SJSA1 (cell line): Measurements from ENCODE around the gene ELL. TPM values are rescaled to one million over a fixed set of nuclear protein-coding genes. Genes with fewer than 3 reads are reported as not detected.

Experiments used
- DNase-seq, 2 experiments: peaks; one replicate each; pipeline ENCODE4 v3.0.0-alpha.2; 2015 to 2020; ENCODE audit warnings: low spot score in 2 of 2, low read depth in 1 of 2
- H3K27ac ChIP-seq: fragments of 250-450 bp; sonication (Bioruptor Pico); 2 replicates; pipeline ENCODE4 v1.5.1; 2020; ENCODE audit warnings: mild to moderate bottlenecking, moderate library complexity
- H3K27me3 ChIP-seq: fragments of 250-450 bp; sonication (Bioruptor Pico); replicated peaks from 2 replicates; pipeline ENCODE4 v1.5.1; 2020; ENCODE audit warnings: mild to moderate bottlenecking, moderate library complexity
- H3K36me3 ChIP-seq: fragments of 250-450 bp; sonication (Bioruptor Pico); 2 replicates; pipeline ENCODE4 v1.5.1; 2020; ENCODE audit warnings: mild to moderate bottlenecking
- H3K4me1 ChIP-seq: fragments of 250-450 bp; sonication (Bioruptor Pico); replicated peaks from 2 replicates; pipeline ENCODE4 v1.6.1; 2021; ENCODE audit warnings: mild to moderate bottlenecking
- H3K4me3 ChIP-seq: fragments of 250-450 bp; sonication (Bioruptor Pico); 2 replicates; pipeline ENCODE4 v1.5.1; 2020; ENCODE audit warnings: mild to moderate bottlenecking
- H3K9me3 ChIP-seq: fragments of 250-450 bp; sonication (Bioruptor Pico); replicated peaks from 2 replicates; pipeline ENCODE4 v1.5.1; 2020; ENCODE audit warnings: mild to moderate bottlenecking
- total RNA-seq: library from RNA; depleted of rRNA; stranded (reverse); fragments of >200 nt; shearing (Covaris generic); gene quantifications from 2 replicates; pipeline ENCODE4 v1.2.3, GENCODE V29; 2014

The ELL gene
- total RNA-seq, 1 experiment from 2014 or later = 14.8 TPM

DNA sequence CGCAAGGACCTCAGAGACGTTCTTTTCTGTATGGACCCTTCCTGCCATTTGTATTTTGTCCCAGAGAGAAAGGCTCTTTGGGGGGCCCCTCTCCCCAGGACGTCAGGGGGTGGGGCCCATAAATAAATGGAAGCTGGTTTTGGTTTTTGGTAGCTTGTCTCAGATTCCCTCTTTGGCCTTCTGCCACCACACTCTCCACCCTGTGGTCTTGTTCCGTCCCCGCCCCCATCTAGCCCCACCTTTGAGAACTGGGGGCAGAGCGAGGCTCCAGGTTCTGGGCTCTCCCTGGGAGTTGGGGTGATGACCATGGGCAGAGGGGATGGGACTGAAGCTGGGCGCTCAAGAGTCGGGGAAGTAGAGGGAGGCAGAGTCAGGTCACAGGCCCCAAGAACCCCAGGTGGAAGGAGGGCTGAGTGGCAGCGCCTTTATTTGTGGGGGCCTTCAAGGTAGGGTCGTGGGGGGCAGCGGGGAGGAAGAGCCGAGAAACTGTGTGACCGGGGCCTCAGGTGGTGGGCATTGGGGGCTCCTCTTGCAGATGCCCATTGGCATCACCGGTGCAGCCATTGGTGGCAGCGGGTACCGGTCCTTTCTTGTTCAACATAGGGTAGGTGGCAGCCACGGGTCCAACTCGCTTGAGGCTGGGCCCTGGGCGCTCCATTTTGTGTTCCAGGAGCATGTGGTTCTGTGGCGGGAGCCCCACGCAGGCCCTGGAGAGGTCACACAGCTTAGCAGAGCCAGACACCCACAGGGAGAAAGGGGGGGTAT lies 87.3 kb downstream of the ELL start:
- Histone ChIP-seq H3K27ac (no peak overlapping the region), H3K27me3 (no peaks in the 10 kb centered on the region), H3K36me3 (no peaks in the 10 kb centered on the region), H3K4me3 (no peak overlapping the region), H3K4me1 (peaks cover 28% of the 10 kb centered on the region), H3K9me3 (0 out of 2 replicates have a peak, but pooled peaks cover 3% of the 10 kb centered on the region)
- DNase-seq = no peak

GRCh38 chr19:18433735-18434398 lies 88.0 kb downstream of the ELL start:
- Histone ChIP-seq H3K27ac (no peak overlapping the region), H3K36me3 (no peaks in the 10 kb centered on the region), H3K4me3 (peak overlapping the region; percentile 37), H3K4me1 (peaks cover 35% of the 10 kb centered on the region), H3K9me3 (0 out of 2 replicates have a peak, but pooled peaks cover 3% of the 10 kb centered on the region), H3K27me3 (no peaks in the 10 kb centered on the region)
- DNase-seq = no peak

GRCh38 chr19:18433015-18433691 lies 88.7 kb downstream of the ELL start:
- Histone ChIP-seq H3K4me1 (peaks cover 39% of the 10 kb centered on the region), H3K27me3 (no peaks in the 10 kb centered on the region), H3K4me3 (peak overlapping the region; percentile 37), H3K36me3 (no peaks in the 10 kb centered on the region), H3K27ac (no peak overlapping the region), H3K9me3 (0 out of 2 replicates have a peak, but pooled peaks cover 3% of the 10 kb centered on the region)
- DNase-seq = no peak

DNA sequence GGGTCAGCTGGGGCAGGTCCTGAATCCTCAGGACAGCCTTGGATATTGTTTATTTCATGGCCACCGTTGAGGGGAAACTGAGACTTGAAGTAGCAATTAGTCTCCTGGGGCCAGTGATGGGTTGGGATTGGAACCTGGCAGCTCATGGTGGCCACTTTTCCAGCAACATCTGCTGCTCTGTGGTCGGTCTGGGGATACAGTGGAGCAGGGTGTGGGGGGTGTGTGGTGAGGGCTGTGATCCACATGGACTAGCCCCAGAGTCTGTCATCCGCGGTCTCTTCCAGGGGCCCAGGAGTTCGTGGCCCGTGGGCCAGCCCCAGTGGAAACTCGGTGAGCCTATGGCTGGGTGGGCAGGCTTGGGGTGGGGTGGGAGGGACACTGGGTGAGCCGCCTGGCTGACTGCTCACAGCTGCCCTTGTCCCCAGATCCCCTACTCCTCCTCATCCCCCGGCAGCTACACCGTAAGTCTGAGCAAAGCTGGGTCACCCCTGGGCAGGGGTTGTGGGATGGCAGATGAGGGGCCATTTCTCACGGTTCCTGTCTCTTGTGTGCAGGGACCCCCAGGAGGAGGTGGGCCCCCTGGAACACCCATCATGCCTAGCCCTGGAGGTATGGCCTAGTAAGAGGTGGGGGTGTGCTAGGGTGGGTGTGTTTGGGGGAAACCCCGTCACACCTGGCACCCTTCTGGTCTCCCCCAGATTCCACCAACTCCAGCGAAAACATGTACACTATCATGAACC lies 89.4 kb downstream of the ELL start:
- no peak for DNase-seq
- Histone ChIP-seq H3K36me3 (no peaks in the 10 kb centered on the region), H3K4me3 (peak overlapping the region; percentile 37)

DNA sequence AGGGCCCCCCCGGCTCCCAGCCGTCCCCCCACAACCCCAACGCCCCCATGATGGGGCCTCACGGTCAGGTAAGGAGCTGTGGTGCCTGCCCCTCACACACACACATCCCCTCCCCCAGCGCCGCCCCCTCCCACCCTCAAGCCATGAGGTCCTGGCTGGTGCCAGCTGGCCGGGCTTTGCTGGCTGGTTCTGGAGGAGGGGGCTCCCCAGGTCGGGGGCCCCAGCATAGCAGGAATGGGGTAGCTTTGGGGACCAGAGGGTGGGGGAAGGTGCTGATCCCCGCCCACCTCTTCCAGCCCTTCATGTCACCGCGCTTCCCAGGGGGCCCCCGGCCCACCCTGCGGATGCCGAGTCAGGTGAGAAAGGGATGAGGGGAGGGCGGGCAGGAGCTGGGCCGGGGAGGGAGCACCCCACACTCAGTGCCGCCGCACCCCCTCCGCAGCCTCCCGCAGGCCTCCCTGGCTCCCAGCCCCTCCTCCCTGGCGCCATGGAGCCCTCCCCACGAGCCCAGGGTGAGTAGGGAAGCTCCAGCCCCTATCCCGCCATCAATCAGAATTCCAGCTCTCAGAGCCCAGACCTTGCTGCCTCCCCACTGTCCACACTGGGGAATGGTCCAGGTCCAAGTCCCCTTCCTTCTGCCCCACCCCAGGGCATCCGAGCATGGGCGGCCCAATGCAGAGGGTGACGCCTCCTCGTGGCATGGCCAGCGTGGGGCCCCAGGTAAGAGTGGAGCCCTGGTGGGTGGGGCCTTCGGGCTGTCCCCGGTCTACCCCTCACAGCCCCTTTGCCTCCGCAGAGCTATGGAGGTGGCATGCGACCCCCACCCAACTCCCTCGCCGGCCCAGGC lies 90.3 kb downstream of the ELL start:
- Histone ChIP-seq H3K9me3 (0 out of 2 replicates have a peak, but pooled peaks cover 3% of the 10 kb centered on the region), H3K27ac (no peak overlapping the region), H3K36me3 (no peaks in the 10 kb centered on the region), H3K4me3 (no peak overlapping the region), H3K4me1 (peaks cover 28% of the 10 kb centered on the region), H3K27me3 (no peaks in the 10 kb centered on the region)
- no peak for DNase-seq

More for the DNA sequence above, 89.4 kb downstream of the ELL start:
- Histone ChIP-seq H3K27ac (no peak overlapping the region), H3K27me3 (no peaks in the 10 kb centered on the region), H3K4me1 (peaks cover 35% of the 10 kb centered on the region), H3K9me3 (0 out of 2 replicates have a peak, but pooled peaks cover 3% of the 10 kb centered on the region)

DNA sequence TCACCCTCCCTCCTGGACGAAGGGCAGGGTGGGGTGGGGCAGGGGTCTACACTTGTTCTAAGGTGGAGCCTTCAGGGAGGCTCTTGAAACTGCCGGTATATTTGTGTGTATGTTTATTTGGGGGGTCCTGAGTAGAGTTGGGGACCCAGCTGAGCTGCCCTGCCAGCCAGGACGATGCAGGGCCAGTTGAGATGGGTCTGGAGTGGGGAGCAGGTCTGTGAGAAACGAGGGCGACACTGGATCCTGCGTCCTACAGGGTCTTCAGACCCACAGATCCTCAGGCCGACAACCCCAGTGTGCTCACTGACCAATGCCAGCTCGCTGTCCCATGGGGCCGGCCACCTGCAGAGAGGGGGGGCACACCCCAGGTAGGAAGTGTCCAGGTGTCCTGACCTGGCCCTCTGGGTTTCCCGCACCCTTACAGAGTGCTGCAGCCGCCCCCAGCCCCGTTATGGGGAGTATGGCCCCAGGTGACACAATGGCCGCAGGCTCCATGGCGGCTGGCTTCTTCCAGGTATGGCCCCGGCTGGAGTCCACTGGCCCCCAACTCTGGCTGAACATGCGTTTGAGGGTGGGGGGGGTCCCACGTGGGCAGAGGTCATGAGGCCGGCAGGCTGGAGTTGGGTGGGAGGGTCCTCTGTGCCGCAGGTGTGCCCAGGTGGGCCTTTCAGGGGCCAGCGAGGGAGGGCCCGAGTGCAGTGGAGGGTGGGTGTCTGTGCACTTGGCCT lies 91.3 kb downstream of the ELL start:
- H3K36me3 ChIP-seq = no peaks in the 10 kb centered on the region
- DNase-seq = no peak

DNA sequence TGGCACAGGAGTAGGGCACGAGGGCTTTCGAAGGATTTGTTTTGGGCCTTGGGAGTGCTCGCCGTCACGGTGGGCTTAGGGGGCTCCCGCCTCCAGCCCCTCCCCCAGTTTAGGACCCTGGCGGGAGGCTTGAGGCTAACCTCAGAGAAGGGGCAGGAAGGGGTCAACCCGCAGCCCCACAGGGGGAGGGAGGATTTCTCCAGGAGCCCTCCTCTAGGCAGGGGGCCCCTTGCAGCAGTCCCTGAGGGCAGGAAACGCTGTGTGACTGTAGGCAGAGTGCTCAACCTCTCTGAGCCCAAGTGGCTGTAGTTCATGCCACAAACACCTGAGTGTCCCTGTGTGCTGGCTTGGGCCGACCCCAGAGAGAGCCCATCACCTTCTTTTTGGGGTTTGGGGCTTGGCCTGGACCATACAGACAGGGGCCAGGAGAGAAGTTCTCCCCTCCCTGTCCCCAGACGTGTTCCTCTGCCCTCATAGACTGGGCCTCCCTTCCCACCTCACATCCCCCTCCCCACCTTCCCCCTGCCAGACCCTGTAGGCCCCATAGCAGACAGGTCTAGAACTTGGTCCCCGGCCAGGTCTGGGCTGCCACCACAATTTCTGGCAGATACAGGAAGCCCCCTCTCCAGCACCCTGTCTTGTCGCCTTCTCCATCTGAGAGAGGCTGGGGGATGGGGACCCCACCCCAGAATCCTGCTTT lies 92.0 kb downstream of the ELL start:
- H3K36me3 ChIP-seq = no peaks in the 10 kb centered on the region
- peak overlapping the region; percentile 89 for H3K27ac ChIP-seq
- peaks cover 29% of the 10 kb centered on the region for H3K4me1 ChIP-seq
- H3K9me3 ChIP-seq = 0 out of 2 replicates have a peak, but pooled peaks cover 3% of the 10 kb centered on the region
- no peak for DNase-seq
- no peaks in the 10 kb centered on the region for H3K27me3 ChIP-seq
- H3K4me3 ChIP-seq = peak overlapping the region; percentile 45

More for the DNA sequence above, 91.3 kb downstream of the ELL start:
- Histone ChIP-seq H3K4me1 (peaks cover 29% of the 10 kb centered on the region), H3K4me3 (no peak overlapping the region), H3K9me3 (0 out of 2 replicates have a peak, but pooled peaks cover 3% of the 10 kb centered on the region), H3K27ac (no peak overlapping the region), H3K27me3 (no peaks in the 10 kb centered on the region)

DNA sequence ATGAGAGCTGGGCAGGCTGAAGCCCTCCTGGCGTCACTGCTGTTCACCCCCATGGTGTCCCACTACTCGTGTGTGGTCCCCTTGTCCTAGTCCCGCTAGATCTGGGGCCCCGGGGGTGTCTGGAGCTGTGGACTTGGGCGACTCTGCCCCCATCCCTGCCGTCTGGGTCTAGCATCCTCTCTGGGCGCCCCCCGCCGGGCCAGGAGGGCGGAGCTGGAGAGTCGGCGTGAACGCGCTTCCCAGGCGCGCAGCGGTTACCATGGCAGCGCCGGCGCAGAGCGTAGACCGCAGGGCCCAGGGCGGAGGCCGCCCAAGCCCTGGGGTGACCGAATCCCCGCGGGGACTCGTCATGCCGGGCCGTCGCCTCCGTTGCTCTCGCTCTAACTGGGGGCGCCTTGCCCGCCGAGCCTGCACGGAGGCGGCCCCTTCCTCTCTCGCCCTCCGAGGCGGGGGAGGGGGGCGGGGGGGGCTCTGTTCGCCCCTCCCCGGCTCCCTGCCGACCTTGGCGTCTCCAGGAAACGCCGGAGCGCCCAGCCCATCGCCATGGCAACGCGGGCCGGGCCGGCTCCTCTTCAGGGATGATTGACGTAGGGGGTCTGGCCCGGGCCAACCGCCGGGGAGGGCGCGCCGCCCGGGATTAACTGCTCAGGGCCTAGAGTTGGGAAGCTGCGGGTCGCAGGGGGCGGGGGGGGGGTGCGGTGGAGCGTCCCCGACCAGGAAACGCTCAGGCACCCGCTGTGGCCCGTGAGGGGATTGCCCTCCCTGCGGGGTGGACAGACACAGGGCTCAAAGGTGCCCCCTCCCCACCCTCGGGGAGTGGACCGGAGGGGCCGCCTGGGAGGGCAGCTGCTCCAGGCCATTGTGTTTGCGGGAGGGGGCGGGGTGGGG lies 92.8 kb downstream of the ELL start:
- Histone ChIP-seq H3K4me3 (peak overlapping the region; percentile 45), H3K9me3 (0 out of 2 replicates have a peak, but pooled peaks cover 3% of the 10 kb centered on the region), H3K27ac (peak overlapping the region; percentile 89), H3K36me3 (no peaks in the 10 kb centered on the region), H3K4me1 (peaks cover 29% of the 10 kb centered on the region), H3K27me3 (no peaks in the 10 kb centered on the region)
- peak; percentile 87 to 90 for DNase-seq

DNA sequence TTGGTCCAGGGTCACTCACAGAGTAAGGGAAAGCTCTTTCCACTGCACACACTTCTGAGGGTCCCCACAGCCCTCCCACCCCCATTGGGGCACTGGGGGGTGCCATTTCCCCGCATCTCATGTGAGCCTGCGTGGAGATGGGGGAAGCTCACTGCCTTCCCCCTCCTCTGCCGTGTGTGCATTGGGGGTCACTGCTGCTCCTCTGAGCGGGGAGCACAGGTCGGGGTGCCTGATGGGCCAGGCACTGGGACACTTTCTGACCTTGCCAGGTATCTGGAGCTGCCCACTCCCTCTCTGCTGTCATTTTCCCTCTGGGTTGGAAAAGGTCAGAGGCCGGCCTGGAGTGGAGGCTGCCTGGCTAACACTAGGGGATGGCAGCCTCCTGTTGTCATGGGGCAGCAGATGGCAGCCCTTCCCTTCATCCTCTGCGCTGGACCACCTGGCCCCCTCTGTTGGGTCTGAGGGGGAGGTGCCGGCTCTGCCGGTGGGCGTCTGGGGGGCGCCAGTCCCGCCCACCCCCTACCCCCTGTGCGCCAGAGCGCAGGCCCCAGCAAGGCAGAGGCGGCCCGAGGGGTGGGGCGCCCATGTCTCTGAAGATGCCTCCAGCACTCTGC lies 93.6 kb downstream of the ELL start:
- H3K36me3 ChIP-seq = no peaks in the 10 kb centered on the region

GRCh38 chr19:18427743-18428113 lies 94.1 kb downstream of the ELL start:
- H3K4me3 ChIP-seq = no peak overlapping the region
- no peaks in the 10 kb centered on the region for H3K27me3 ChIP-seq
- H3K4me1 ChIP-seq = peaks cover 23% of the 10 kb centered on the region
- no peaks in the 10 kb centered on the region for H3K36me3 ChIP-seq
- no peak overlapping the region for H3K27ac ChIP-seq
- no peak for DNase-seq
- no peaks in the 10 kb centered on the region for H3K9me3 ChIP-seq

More for the DNA sequence above, 93.6 kb downstream of the ELL start:
- H3K9me3 ChIP-seq = 0 out of 2 replicates have a peak, but pooled peaks cover 3% of the 10 kb centered on the region
- no peak overlapping the region for H3K4me3 ChIP-seq
- H3K4me1 ChIP-seq = peaks cover 29% of the 10 kb centered on the region
- no peak for DNase-seq
- no peaks in the 10 kb centered on the region for H3K27me3 ChIP-seq
- peak overlapping the region; percentile 89 for H3K27ac ChIP-seq
